Panc1 (cell line): Measurements from ENCODE around the gene CPD.
"Not testable (repeated sequence)": the region's sequence is repeated elsewhere in the genome, so short reads cannot be mapped to it uniquely, and the experiment has no call there.

ENCODE experiments used
- POLR2AphosphoS5 ChIP-seq: IDR thresholded peaks from 2 replicates; pipeline ENCODE4 v1.6.1; 2012; ENCODE audit warnings: mild to moderate bottlenecking, low read depth, low read length, moderate library complexity
- SIN3A ChIP-seq: IDR thresholded peaks from 2 replicates; pipeline ENCODE4 v1.6.1; 2012; ENCODE audit warnings: low read depth, mild to moderate bottlenecking, low read length, moderate library complexity, borderline replicate concordance; ENCODE audit not compliant: insufficient read depth
- TF ChIP-seq, protein P1 (sequence below): fragments of 450-650 bp; IDR thresholded peaks from 2 replicates; pipeline ENCODE4 v1.5.1; 2017; ENCODE audit warnings: mild to moderate bottlenecking
- TF ChIP-seq, protein P2 (sequence below), 2 experiments: IDR thresholded peaks; 2 replicates each; pipeline ENCODE4 v1.6.1; 2011 to 2012; ENCODE audit warnings: low read depth in 2 of 2, control low read depth in 1 of 2, low read length in 1 of 2, mild to moderate bottlenecking in 1 of 2, moderate library complexity in 1 of 2; ENCODE audit not compliant: insufficient read depth in 1 of 2

DNA sequence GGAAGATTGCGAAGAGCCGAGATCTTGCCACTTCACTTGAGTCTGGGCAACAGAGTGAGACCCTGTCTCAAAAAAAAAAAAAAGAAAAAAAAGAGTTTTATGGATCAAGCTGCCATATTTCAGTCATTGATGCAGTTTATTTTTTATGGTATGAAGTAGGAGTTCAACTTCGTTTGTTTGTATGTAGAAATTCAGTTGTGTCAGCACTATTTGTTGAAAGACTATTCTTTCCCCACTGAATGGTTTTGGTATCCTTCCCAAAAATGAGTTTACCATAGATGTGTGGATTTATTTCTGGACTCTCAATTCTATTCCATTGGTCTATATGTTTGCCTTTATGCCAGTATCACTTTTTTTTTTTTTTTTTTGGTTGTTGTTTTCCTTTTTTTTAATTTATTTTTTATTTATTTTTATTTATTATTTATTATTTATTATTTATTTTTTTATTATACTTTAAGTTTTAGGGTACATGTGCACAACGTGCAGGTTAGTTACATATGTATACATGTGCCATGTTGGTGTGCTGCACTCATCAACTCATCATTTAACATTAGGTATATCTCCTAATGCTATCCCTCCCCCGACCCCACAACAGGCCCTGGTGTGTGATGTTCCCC, 80.2 kb downstream of the CPD start:
- TF ChIP-seq, protein P1, sequence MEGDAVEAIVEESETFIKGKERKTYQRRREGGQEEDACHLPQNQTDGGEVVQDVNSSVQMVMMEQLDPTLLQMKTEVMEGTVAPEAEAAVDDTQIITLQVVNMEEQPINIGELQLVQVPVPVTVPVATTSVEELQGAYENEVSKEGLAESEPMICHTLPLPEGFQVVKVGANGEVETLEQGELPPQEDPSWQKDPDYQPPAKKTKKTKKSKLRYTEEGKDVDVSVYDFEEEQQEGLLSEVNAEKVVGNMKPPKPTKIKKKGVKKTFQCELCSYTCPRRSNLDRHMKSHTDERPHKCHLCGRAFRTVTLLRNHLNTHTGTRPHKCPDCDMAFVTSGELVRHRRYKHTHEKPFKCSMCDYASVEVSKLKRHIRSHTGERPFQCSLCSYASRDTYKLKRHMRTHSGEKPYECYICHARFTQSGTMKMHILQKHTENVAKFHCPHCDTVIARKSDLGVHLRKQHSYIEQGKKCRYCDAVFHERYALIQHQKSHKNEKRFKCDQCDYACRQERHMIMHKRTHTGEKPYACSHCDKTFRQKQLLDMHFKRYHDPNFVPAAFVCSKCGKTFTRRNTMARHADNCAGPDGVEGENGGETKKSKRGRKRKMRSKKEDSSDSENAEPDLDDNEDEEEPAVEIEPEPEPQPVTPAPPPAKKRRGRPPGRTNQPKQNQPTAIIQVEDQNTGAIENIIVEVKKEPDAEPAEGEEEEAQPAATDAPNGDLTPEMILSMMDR: not testable (repeated sequence)
- TF ChIP-seq POLR2AphosphoS5, SIN3A: not testable (repeated sequence)
- TF ChIP-seq, protein P2, sequence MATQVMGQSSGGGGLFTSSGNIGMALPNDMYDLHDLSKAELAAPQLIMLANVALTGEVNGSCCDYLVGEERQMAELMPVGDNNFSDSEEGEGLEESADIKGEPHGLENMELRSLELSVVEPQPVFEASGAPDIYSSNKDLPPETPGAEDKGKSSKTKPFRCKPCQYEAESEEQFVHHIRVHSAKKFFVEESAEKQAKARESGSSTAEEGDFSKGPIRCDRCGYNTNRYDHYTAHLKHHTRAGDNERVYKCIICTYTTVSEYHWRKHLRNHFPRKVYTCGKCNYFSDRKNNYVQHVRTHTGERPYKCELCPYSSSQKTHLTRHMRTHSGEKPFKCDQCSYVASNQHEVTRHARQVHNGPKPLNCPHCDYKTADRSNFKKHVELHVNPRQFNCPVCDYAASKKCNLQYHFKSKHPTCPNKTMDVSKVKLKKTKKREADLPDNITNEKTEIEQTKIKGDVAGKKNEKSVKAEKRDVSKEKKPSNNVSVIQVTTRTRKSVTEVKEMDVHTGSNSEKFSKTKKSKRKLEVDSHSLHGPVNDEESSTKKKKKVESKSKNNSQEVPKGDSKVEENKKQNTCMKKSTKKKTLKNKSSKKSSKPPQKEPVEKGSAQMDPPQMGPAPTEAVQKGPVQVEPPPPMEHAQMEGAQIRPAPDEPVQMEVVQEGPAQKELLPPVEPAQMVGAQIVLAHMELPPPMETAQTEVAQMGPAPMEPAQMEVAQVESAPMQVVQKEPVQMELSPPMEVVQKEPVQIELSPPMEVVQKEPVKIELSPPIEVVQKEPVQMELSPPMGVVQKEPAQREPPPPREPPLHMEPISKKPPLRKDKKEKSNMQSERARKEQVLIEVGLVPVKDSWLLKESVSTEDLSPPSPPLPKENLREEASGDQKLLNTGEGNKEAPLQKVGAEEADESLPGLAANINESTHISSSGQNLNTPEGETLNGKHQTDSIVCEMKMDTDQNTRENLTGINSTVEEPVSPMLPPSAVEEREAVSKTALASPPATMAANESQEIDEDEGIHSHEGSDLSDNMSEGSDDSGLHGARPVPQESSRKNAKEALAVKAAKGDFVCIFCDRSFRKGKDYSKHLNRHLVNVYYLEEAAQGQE (IDR thresholded peaks at IDR 0.05; ENCODE audit: insufficient read depth in 1 of 2, low read depth in 2 of 2, low read length in 1 of 2): not testable (repeated sequence)
